Mesenchymal stem cell (in vitro differentiated cells and primary cell): Measurements from ENCODE around the gene SOD3.

Experiments used
- DNase-seq: peaks from one replicate; pipeline ENCODE4 v3.0.0-alpha.2; 2013
- H2AFZ ChIP-seq: one replicate; pipeline ENCODE4 v1.6.1; 2013; ENCODE audit warnings: low read depth, mild to moderate bottlenecking, control low read depth, inconsistent platforms, low read length, moderate library complexity
- H2AK5ac ChIP-seq: 2 replicates; pipeline ENCODE4 v1.6.1; 2013; ENCODE audit warnings: low read length, moderate library complexity, mild to moderate bottlenecking, inconsistent platforms; ENCODE audit not compliant: severe bottlenecking
- H2BK120ac ChIP-seq: one replicate; pipeline ENCODE4 v1.6.1; 2013; ENCODE audit warnings: low read depth, mild to moderate bottlenecking, inconsistent platforms, low read length, moderate library complexity
- H2BK12ac ChIP-seq, 2 experiments: one replicate each; pipeline ENCODE4 v1.6.1; 2013; ENCODE audit warnings: inconsistent platforms in 2 of 2, low read length in 2 of 2, mild to moderate bottlenecking in 2 of 2, moderate library complexity in 2 of 2, control low read depth in 1 of 2
- H2BK15ac ChIP-seq: one replicate; pipeline ENCODE4 v1.6.1; 2013; ENCODE audit warnings: mild to moderate bottlenecking, low read depth, inconsistent platforms; ENCODE audit not compliant: poor library complexity, severe bottlenecking
- H2BK5ac ChIP-seq: 2 replicates; pipeline ENCODE4 v1.6.1; 2013; ENCODE audit warnings: low read depth, mild to moderate bottlenecking, low read length, control low read depth, inconsistent platforms; ENCODE audit not compliant: poor library complexity, severe bottlenecking
- H3K14ac ChIP-seq, 2 experiments: one replicate each; pipeline ENCODE4 v1.6.1; 2013; ENCODE audit warnings: inconsistent platforms in 2 of 2, low read length in 2 of 2, control low read depth in 1 of 2, mild to moderate bottlenecking in 1 of 2, moderate library complexity in 1 of 2
- H3K18ac ChIP-seq, 2 experiments: one replicate each; pipeline ENCODE4 v1.6.1; 2013; ENCODE audit warnings: inconsistent platforms in 2 of 2, low read length in 2 of 2, control low read depth in 1 of 2, low read depth in 1 of 2, mild to moderate bottlenecking in 1 of 2
- H3K23ac ChIP-seq, 2 experiments: one replicate each; pipeline ENCODE4 v1.6.1; 2013; ENCODE audit warnings: inconsistent platforms in 2 of 2, low read length in 2 of 2, mild to moderate bottlenecking in 2 of 2, moderate library complexity in 2 of 2, control low read depth in 1 of 2
- H3K27ac ChIP-seq: 2 replicates; pipeline ENCODE4 v1.5.1; 2013; ENCODE audit warnings: mild to moderate bottlenecking, moderate library complexity, low read length, control low read depth, inconsistent platforms; ENCODE audit not compliant: poor library complexity, severe bottlenecking
- H3K27me3 ChIP-seq, 2 experiments: 2 replicates each; pipeline versions ENCODE4 v1.6.1 to v1.7.0; 2013; ENCODE audit warnings: low read length in 2 of 2, mild to moderate bottlenecking in 2 of 2, moderate library complexity in 2 of 2, control low read depth in 1 of 2, inconsistent platforms in 1 of 2; ENCODE audit not compliant: control insufficient read depth in 1 of 2, insufficient read depth in 1 of 2
- H3K36me3 ChIP-seq, 2 experiments: 2 replicates each; pipeline versions ENCODE4 v1.6.1 to v1.7.0; 2013; ENCODE audit warnings: low read length in 2 of 2, control low read depth in 1 of 2, inconsistent platforms in 1 of 2, low read depth in 1 of 2, mild to moderate bottlenecking in 1 of 2; ENCODE audit not compliant: insufficient read depth in 2 of 2, control insufficient read depth in 1 of 2
- H3K4ac ChIP-seq, 2 experiments: one replicate each; pipeline ENCODE4 v1.6.1; 2013; ENCODE audit warnings: inconsistent platforms in 2 of 2, low read length in 2 of 2, mild to moderate bottlenecking in 2 of 2, moderate library complexity in 2 of 2, control low read depth in 1 of 2, low read depth in 1 of 2
- H3K4me1 ChIP-seq: 2 replicates; pipeline ENCODE4 v1.6.1; 2013; ENCODE audit warnings: low read depth, low read length, control low read depth; ENCODE audit not compliant: control insufficient read depth, insufficient read depth
- H3K4me2 ChIP-seq: 2 replicates; pipeline ENCODE4 v1.6.1; 2013; ENCODE audit warnings: low read length, mild to moderate bottlenecking, inconsistent platforms; ENCODE audit not compliant: poor library complexity, severe bottlenecking
- H3K4me3 ChIP-seq, 2 experiments: 2 replicates each; pipeline versions ENCODE4 v1.5.1 to v1.7.0; 2013; ENCODE audit warnings: low read length in 2 of 2, mild to moderate bottlenecking in 2 of 2, control low read depth in 1 of 2, low read depth in 1 of 2; ENCODE audit not compliant: insufficient read depth in 1 of 2
- H3K79me1 ChIP-seq: replicated peaks from 2 replicates; pipeline ENCODE4 v1.6.1; 2013; ENCODE audit warnings: mild to moderate bottlenecking, control low read depth, low read length, inconsistent platforms; ENCODE audit not compliant: poor library complexity, severe bottlenecking
- H3K9ac ChIP-seq: 2 replicates; pipeline ENCODE4 v1.7.0; 2013; ENCODE audit warnings: mild to moderate bottlenecking, low read length, moderate library complexity
- H3K9me3 ChIP-seq: 2 replicates; pipeline ENCODE4 v1.7.0; 2013; ENCODE audit warnings: mild to moderate bottlenecking, low read length; ENCODE audit not compliant: control insufficient read depth
- H4K8ac ChIP-seq: one replicate; pipeline ENCODE4 v1.6.1; 2013; ENCODE audit warnings: inconsistent platforms, mild to moderate bottlenecking, low read length, moderate library complexity
- H4K91ac ChIP-seq: one replicate; pipeline ENCODE4 v1.6.1; 2013; ENCODE audit warnings: mild to moderate bottlenecking, low read length, inconsistent platforms
- WGBS: methylation state at CpG from one replicate; pipeline ENCODE4 v1.1.7; 2013; ENCODE audit warnings: mixed read lengths; 5-methylcytosine and 5-hydroxymethylcytosine counted together

The SOD3 gene

DNA sequence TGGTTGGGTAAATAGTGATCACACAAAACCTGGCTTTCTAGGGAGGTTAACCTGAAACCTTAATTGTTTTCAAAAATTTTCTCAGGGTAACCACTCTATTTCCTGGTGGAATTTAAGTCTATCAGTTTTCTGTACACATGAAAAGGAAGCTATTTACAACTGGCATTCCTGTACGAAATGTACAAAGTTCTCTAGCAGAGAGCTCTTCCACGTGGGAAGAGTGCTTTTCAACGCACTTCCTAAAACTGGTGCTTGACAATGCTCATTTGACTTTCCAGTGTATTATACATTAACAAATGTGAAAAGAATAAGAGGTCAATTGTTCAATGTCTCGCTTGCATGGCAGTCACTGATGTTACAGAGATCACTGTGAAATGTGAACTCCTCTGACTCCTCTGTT is 2.8 kb upstream of the SOD3 start:
- H4K91ac ChIP-seq: no peak overlapping the region
- no peak overlapping the region for H3K18ac ChIP-seq
- no peak overlapping the region for H3K23ac ChIP-seq
- no peaks in the 10 kb centered on the region for H3K36me3 ChIP-seq
- H3K14ac ChIP-seq: no peak overlapping the region
- H3K27ac ChIP-seq: no peak overlapping the region
- H2BK15ac ChIP-seq: no peak overlapping the region
- H3K4me3 ChIP-seq: no peak overlapping the region
- peaks cover 0 to 10% of the 10 kb centered on the region in 2 experiments for H3K27me3 ChIP-seq
- H3K4me2 ChIP-seq: no peak overlapping the region
- no peak overlapping the region for H2AFZ ChIP-seq
- peaks cover 14% of the 10 kb centered on the region for H3K4me1 ChIP-seq
- no peak overlapping the region for H2AK5ac ChIP-seq
- H3K79me1 ChIP-seq: no peaks in the 10 kb centered on the region
- no peaks in the 10 kb centered on the region for H3K9me3 ChIP-seq
- H3K4ac ChIP-seq: no peak overlapping the region
- H2BK12ac ChIP-seq: no peak overlapping the region
- H2BK120ac ChIP-seq: no peak overlapping the region
- no peak for DNase-seq
- no peak overlapping the region for H2BK5ac ChIP-seq
- WGBS: 71% methylated on average over 1 of the region's 4 CpGs
- H3K9ac ChIP-seq: no peak overlapping the region
- H4K8ac ChIP-seq: no peak overlapping the region

DNA sequence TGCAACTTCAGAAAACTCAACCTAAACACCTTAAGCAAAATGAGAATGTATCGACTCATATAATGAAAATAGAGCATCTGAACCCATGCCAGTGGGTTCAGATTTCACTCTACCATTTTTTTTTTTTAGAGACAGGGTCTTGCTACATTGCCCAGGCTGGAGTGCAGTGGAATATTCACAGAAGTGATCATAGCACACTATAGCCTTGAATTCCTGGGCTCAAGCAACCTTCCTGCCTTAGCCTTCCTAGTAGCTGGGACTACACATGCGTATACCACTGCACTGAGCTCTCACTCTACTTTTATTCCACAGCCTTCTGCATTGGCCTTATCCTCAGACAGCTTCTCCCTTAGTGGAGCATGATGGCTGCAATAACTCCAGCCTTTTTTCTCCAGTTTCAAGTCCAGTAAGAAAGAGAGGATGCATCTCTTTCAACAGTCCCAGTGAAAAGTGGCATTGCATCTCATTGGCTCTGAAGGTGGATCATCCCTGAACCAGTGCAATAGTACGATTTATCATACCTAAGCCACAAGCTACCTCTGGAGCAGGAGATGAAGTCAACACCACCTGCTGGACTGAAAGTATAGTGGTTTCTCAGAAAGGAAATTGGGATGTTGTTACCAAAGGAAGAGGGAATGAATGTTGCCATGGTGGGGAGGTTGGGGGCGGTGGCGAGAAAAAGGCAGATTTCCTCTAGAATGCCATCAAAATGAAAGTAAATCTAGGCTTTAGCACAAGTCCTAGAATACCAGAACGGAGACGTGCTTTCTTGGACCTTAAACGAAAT is 2.0 kb upstream of the SOD3 start:
- H2BK120ac ChIP-seq: no peak overlapping the region
- H3K79me1 ChIP-seq: no peaks in the 10 kb centered on the region
- H2AK5ac ChIP-seq: no peak overlapping the region
- H2BK12ac ChIP-seq: no peak overlapping the region
- no peak overlapping the region for H2AFZ ChIP-seq
- H3K27ac ChIP-seq: no peak overlapping the region
- peaks cover 0 to 14% of the 10 kb centered on the region in 2 experiments for H3K27me3 ChIP-seq
- H2BK15ac ChIP-seq: no peak overlapping the region
- no peak for DNase-seq
- H3K36me3 ChIP-seq: no peaks in the 10 kb centered on the region
- H3K4ac ChIP-seq: no peak overlapping the region
- H4K8ac ChIP-seq: no peak overlapping the region
- no peak overlapping the region for H3K18ac ChIP-seq
- no peak overlapping the region for H4K91ac ChIP-seq
- H2BK5ac ChIP-seq: no peak overlapping the region
- WGBS: 79% methylated on average over 8 of the region's 8 CpGs
- no peak overlapping the region for H3K14ac ChIP-seq
- H3K9me3 ChIP-seq: no peaks in the 10 kb centered on the region
- H3K4me3 ChIP-seq: no peak overlapping the region
- no peak overlapping the region for H3K9ac ChIP-seq
- H3K4me1 ChIP-seq: peaks cover 14% of the 10 kb centered on the region
- no peak overlapping the region for H3K4me2 ChIP-seq
- H3K23ac ChIP-seq: no peak overlapping the region

DNA sequence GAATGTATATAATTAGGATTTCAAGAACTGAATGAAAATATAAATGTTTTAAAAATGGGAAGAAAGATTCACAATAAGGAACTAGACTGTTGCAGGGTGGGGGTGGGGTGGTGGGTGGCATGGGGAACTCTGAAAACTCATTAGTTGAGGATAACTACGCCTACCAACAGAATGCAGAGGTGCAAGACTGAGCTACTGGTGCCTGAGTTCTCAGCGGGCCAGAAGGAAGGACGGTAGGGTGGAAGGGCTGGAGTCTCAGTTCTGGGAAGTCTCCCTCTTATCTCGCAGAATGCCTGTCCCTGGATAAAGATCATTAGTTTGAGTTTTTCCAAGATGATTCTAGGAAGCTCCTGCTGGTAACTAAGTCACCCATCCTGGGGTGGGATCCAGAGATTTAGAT is 1.3 kb upstream of the SOD3 start:
- no peak overlapping the region for H4K8ac ChIP-seq
- H3K27me3 ChIP-seq: peaks cover 0 to 20% of the 10 kb centered on the region in 2 experiments
- H3K18ac ChIP-seq: no peak overlapping the region
- DNase-seq: no peak
- H3K4me2 ChIP-seq: no peak overlapping the region
- no peak overlapping the region for H3K4ac ChIP-seq
- no peak overlapping the region for H3K23ac ChIP-seq
- H2AFZ ChIP-seq: no peak overlapping the region
- H3K36me3 ChIP-seq: peaks cover 0 to 5% of the 10 kb centered on the region in 2 experiments
- no peak overlapping the region for H2BK5ac ChIP-seq
- WGBS: 70% methylated on average over 4 of the region's 4 CpGs
- H3K14ac ChIP-seq: no peak overlapping the region
- H2BK120ac ChIP-seq: no peak overlapping the region
- peak overlapping the region in 1 of 2 experiments; percentile 88 for H3K4me3 ChIP-seq
- no peak overlapping the region for H3K27ac ChIP-seq
- peaks cover 14% of the 10 kb centered on the region for H3K4me1 ChIP-seq
- H4K91ac ChIP-seq: no peak overlapping the region
- H3K79me1 ChIP-seq: no peaks in the 10 kb centered on the region
- H3K9ac ChIP-seq: peak overlapping the region; percentile 92
- H2AK5ac ChIP-seq: no peak overlapping the region
- H2BK15ac ChIP-seq: no peak overlapping the region
- H3K9me3 ChIP-seq: no peaks in the 10 kb centered on the region
- no peak overlapping the region for H2BK12ac ChIP-seq

DNA sequence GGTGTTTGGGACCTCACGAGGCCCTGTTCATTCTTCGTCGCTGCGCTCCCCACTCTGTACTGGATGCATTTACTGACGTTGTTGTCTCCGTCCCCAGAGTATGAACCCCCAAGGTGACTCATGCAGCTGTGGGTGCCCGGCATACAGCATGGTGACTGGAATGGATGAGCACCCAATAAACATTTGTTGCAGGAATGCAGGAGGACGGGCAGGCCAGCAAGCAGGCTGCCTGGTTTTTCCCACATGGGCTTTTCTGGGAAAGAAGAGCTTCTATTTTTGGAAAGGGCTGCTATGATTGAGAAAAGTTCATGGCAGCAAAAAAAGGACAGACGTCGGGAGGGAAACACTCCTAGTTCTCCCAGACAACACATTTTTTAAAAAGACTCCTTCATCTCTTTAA is 893 bp upstream of the SOD3 start:
- peak overlapping the region in 1 of 2 experiments; percentile 88 for H3K4me3 ChIP-seq
- no peaks in the 10 kb centered on the region for H3K9me3 ChIP-seq

More for the DNA sequence above, 893 bp upstream of the SOD3 start:
- H3K4me1 ChIP-seq: peaks cover 14% of the 10 kb centered on the region
- no peak overlapping the region for H3K4me2 ChIP-seq
- no peak overlapping the region for H2BK15ac ChIP-seq
- peaks cover 0 to 24% of the 10 kb centered on the region in 2 experiments for H3K27me3 ChIP-seq
- no peaks in the 10 kb centered on the region for H3K79me1 ChIP-seq
- H3K9ac ChIP-seq: peak overlapping the region; percentile 92
- WGBS: 51% methylated on average over 10 of the region's 10 CpGs
- H2BK12ac ChIP-seq: no peak overlapping the region
- DNase-seq: peak; percentile 69
- no peak overlapping the region for H2AFZ ChIP-seq
- no peak overlapping the region for H2BK5ac ChIP-seq
- H3K27ac ChIP-seq: no peak overlapping the region
- no peak overlapping the region for H3K4ac ChIP-seq
- H3K18ac ChIP-seq: no peak overlapping the region
- H3K36me3 ChIP-seq: peaks cover 3 to 8% of the 10 kb centered on the region in 2 experiments
- no peak overlapping the region for H2AK5ac ChIP-seq
- H4K8ac ChIP-seq: no peak overlapping the region
- no peak overlapping the region for H3K23ac ChIP-seq
- H3K14ac ChIP-seq: no peak overlapping the region
- H4K91ac ChIP-seq: no peak overlapping the region
- H2BK120ac ChIP-seq: no peak overlapping the region
